ENCODE measurements around the gene MMP3.

MMP3 gene

GRCh38 chr11:102788334-102788995 lies 54.9 kb downstream of the MMP3 start:
- no peak for DNase-seq
